HG03025 (cell line): ENCODE results near the gene PIK3R4.

Source experiments
- ATAC-seq: cut with Tn5 transposase; IDR thresholded peaks from one replicate; pipeline ENCODE4 v1.9.1; 2021; ENCODE audit warnings: mild to moderate bottlenecking, moderate library complexity; ENCODE audit not compliant: unreplicated experiment, low FRiP score

PIK3R4 gene

DNA sequence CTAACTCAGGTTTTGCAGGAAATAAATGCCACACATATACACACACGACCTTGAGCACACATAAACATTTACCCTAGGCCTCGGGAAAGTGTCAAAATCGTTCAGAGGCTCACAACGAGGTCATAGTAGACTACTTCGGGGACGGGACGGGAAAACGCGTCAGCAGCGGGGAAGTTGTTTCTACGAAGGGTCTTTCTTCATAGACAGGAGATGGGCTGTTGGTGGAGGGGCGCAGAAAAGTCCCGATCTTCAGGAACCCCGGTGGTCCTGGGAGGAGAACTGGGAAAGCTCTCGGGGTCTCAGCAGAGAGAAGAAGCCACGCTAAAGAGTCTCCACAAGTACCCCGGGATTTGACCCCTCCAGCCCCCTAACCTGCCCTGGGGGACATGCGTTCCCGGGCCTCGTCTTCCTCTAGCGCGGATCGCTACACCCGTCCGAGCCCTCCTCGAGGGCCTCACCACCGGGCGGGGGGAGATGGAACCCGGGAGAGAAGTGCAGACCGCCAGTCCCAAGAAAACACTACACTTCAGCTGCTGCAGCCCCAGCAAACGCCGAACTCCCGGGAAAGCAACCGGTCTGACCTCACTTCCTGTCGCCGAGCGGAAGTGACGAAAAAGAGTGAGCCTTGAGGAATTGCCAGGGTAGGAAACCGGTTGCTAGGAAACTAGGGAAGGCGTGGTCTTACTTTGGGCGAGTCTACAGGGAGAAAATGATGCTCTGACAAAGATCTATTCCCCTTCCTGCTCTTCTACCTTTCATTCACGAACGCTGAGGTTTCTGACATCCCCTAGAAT is at the start of gene PIK3R4:
TSS of gene PIK3R4 (minus strand) at position 584 of the 794 bp plus-strand sequence. CDS start 1,611 bp downstream, outside the sequence.
- ATAC-seq = peak; percentile 94

DNA sequence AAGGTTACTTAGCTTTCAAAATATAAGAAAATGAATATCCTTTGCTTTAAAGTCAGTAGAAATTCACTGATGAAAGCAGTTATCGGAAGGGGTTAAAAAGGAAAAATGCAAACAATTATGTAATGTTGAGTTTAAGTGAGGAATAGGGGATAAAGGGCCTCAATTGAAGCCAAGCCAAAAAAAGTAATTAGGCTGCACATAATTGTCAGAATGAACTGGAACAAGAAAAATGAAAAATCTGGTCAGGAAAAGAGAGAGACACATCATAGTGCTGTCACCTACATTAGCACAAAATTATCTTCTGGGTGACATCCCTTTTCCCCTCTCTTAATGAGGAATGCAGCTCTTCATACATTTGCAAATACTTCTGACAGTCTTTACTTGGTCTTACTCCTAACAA is 48.8 kb upstream of the PIK3R4 start:
- no peak for ATAC-seq

DNA sequence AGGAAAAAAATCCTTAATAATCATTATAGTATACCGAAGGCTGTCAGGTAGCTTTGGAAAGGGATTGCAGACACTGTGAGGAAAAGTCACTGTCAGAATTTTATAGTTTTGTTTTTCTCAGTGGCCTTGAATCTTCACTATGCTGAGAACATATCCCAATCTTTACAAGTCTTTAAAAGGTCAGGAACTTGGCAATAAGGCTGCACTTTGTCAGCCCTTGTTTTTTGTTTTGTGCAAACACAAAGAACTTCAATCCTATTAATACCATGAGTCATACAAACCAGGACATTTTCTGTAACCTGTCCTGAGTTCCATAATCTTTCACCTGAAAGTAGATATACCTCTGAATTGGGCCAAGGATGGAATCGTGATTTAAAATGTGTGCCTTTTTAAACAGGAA is 45.6 kb upstream of the PIK3R4 start:
- no peak for ATAC-seq

DNA sequence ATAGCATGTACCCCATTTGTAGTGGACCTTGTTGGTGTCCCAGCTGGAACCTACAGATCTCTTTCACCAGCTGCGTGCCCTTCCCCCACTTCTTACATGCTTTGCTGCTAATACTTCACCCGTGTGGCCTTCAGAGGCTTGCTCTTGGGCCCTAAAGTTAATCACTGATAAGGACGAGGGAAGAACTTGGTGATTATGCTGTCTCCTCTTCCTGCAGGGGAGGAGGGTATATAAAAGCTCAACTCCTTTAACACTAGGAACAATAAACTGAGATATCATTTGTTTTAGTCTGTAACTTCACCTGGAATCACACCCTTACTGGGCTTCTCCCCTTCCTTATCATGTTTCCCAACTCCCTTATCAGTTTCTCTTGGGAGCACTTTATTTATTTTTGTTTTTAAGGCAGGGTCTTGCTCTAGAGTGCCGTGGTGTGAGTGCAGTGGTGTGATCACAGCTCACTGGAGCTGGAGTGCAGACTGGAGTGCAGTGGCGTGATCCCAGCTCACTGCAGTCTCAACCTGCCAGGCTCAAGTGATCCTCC is 43.2 kb upstream of the PIK3R4 start:
- ATAC-seq = no peak

DNA sequence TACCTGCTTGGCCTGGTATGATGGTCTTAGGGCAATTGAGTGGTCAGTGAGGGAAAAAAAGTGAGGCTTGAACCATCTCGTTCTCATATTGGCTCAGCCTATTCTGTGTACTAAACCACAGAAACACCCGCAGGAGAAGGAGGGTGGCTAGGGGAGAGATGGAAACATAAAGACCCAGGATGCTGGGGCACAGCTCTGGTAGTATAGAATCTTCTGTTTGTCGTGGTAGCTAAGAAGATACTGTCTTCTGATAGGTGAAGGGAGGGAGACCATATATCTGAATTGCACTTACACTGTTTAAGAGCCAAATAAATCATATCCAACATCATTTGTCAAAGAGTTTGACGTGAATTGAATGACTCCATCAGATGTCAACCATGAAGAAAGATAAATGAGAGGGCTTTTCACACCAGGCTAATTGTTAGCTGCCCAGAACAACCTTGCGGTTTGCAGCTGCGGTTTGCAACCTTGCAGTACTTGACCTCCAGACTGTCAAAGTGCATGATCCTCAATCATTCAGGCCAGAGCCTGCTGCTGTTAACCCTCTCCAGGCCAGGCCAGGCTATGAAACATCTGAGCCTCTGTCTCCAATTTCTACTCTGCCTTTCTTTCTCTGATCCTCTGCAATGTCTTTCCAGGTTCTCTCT is 40.9 kb upstream of the PIK3R4 start:
- no peak for ATAC-seq

DNA sequence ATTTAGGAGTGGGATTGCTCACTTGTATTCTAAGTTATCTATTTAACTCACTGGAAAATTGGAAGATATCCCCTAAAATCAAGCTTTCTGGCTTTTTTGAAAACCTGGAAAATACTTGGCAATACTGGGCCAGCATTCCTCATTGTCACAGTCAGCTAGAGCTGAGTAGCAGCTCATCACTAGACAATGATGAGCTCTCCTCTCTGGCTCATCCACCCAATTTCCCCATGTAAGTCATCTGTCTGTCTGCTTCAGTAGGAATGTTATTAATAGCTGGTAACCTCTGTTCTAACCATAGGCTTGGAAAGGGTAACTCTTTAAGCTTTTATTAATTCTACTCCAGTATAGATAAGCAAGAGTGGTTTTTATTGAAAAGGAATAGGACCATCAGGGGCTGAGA is 39.7 kb upstream of the PIK3R4 start:
- ATAC-seq = no peak

DNA sequence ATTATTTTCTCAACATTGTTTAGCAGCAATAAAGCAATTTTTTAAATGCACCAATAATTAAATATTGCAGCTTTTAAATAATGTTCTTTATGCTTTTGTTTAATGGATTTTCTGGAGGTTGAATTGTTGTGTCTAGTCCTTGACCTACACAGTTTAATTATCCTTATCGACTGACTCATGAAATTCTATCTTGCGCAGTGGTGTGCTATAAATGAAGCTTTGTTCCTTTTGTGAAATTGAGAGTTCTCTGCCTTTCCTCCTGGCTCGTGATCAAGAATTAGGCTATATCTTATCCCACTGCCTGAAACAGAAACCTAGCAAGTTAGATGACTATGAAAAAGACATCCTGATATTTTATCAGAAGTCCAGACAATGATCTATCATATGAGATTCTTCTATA is 37.0 kb upstream of the PIK3R4 start:
- no peak for ATAC-seq

DNA sequence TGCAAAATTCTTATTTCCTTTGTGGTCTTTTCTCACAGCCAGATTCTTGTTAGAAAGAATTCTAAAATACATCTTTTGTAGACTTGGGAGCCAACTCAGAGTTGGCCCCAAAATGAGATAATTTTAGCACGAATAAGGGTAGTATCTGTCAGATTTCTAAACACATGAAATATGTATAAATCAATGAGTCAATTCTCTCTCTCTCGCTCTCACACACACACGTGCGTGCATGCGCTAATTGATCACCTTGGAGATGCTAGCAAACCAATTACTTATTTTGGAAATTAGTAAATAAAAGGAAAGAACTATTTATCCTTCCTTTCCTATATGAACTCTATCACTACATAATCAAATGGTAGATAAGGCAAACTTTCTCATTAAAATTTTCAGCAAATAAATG is 32.9 kb upstream of the PIK3R4 start:
- ATAC-seq = no peak

DNA sequence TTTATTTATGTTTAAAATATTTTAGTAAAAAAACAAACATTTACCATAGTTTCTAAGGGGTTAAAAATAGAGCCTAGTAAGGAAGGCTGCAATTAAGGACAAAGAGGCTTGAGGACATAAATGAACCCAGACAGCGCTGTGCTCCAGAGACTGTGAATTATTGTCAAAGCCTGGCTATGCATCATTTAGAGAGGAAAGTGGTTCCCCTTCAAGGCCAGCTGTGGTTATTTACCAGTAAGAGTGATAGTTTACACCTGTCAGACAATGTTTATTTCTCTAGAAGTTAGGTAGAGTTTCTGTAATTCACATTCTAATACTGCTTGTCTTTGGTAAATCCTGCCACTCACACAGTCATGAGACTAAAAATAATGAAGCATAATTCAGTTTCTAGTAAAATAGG is 32.4 kb upstream of the PIK3R4 start:
- ATAC-seq = no peak

DNA sequence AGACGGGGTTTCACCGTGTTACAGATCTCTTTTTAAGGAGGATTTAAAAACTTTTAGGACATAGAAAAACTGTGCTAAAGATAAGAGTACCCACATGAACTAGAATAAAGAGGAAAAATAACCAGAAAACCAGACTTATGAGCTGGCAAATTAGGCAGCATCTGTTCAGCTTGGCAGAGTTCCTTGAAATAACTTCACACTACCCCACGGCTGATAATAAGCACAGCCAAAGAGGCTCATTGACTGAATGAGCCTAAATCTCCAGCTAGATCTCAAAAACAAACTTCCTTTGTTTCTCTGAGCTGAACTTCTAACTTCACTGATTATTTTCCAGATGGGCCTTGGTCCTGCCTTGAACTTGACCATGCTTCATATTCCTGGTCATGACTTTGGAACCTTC is 26.7 kb upstream of the PIK3R4 start:
- ATAC-seq = no peak

DNA sequence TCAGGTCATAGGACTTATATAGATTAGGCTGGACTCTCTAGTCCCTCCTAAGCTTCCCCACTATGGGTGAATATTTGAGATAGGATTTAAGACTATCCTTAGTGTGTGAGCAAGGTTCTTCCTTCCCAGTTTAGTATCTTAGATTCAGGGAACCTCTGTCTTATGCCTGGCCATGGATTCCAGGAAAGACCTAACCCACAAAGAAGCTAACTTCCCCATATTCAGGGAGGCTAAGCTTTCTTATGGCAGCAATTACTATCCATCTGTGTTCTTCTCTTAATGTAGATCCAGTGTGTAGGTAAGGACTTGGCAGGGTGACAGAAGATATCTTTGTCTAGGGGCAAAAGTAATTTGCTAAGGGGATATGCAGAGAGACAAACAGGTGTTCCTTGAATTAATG is 25.5 kb upstream of the PIK3R4 start:
- ATAC-seq = no peak

DNA sequence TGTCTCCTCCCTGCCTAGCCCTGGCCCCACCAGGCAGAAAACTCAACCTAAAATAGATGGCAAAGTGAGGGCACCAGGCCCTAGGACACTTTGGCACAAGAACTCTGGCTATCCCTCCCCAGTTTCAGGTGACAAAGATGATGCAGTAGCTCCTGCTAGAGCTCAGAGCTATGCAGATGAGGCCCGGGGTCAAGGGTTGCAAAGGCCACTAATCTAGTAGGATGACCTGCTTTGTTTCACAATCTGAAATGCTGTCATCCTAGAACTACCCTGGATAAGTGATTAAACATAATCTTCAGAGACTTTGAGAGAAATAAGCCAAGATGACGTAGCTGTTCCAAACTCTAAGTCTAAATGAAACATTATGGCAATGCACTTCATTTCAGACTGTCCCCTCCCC is 24.0 kb upstream of the PIK3R4 start:
- no peak for ATAC-seq

DNA sequence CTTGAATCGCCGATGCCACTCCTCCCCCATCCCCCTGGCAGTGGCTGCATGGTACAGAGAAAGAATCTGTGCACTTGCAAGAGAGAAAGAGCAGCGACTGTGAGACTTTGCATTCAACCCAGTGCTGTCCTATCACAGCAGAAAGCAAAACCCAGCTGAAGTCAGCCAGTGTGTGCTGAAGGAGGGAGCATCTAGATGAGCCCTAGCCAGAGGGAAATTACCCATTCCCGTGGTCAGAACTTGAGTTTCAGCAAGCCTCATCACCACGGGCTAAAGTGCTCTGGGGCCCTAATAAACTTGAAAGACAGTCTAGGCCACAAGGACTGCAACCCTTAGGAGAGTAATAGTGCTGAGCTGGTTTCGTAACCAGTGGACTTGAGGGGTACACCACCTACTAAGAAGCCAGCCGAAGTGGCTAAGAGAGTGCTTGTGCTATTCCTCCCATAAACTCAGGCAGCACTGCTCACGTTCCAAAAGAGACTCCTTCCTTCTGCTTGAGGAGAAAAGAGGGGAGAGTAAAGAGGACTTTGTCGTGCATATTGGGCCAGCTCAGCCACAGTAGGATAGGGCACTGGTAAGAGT is 15.2 kb upstream of the PIK3R4 start:
- no peak for ATAC-seq

DNA sequence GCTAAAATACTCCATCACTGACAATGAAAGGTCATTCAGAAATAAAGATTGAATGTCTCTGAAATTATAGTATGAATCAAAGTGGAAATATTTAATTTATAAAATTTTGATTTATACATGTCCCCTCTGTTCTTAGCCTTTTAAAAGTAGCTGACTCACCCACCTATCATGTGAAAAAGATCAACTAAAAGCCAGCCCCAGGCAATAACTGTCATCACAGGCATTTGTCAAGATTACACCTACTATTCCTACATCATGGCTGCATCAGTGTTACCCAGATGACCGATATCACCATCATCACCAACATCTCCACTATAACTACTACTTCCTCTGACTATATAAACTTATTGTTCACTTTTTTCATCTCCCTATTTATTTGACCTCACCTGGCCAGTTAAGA is 14.3 kb upstream of the PIK3R4 start:
- no peak for ATAC-seq

DNA sequence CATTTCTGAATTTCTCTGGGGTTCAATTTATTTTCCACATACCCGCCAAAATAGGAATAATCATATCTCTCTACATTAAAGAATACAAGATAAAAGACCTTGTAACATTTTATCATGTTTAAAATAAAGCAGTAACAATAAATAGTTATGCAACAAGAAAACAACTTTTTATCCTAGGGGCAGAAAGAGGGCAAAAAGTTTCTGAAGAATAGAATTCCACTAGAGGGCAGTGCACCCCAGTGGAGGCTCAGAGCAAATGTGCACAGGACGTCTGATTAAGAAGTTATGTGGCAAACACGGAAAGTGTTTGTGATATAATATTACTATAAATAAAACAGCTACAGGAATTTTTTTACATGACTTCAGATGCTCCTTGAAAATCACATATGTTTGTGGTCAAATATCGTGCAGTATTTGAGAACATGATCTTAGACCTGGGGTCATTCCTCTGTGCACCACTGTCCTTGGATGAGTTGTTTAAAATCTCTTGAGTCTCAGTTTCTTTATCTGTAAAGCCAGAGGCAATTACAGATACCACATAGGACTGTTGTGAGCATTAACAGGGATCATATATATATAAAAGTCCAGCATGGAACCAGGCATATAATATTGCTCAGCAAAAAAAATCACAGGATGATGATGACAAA is 13.2 kb upstream of the PIK3R4 start:
- ATAC-seq = peak; percentile 69

DNA sequence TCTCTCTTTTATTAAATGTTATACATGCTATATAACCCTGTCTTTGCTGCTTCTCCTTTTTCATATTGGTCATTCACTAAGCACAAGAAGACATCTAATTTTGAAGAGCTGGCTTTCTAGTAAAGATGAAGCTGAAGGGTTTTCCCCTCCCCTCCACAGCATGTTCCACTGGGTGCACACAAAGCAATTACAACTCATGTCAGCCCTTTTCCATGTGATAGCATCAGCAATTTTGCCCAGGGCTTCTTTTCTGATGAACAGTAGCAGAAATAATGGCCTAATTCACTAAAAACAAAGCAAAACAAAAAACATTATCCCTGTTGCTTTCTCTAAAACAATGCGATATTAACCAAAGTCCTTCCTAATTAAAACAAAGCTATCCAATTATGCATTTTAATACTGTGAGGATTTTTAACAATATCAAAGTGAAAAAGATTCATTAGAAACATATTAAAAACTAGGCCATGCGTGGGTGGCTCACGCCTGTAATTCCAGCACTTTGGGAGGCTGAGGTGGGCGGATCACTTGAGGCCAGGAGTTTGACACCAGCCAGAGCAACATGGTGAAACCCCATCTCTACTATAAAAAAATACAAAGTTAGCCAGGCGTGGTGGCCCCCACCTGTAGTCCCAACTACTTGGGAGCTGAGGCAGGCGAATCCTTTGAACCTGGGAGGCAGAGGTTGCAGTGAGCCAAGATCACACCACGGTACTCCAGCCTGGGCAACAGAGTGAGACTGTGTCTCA is 12.2 kb upstream of the PIK3R4 start:
- no peak for ATAC-seq

DNA sequence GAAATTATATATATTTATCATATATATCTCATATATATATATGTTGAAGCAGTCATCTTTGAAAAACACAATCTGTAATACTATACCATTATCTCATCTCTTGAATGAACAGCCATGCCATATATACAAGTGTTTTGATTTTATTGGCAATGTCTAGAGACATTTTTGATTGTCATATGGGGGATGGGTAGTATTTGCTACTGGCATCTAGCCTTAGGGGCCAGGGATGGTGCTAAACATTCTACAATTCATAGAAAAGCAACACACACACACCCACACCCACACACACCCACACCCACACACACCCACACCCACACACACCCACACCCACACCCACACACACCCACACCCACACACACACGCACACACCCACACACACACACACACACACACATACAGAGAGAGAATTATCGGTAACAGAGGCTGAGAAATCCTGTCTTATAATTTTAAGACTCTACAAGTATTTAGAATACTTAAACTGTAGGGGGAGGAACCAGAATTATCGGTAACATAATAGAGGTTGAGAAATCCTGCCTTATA is 11.1 kb upstream of the PIK3R4 start:
- no peak for ATAC-seq

DNA sequence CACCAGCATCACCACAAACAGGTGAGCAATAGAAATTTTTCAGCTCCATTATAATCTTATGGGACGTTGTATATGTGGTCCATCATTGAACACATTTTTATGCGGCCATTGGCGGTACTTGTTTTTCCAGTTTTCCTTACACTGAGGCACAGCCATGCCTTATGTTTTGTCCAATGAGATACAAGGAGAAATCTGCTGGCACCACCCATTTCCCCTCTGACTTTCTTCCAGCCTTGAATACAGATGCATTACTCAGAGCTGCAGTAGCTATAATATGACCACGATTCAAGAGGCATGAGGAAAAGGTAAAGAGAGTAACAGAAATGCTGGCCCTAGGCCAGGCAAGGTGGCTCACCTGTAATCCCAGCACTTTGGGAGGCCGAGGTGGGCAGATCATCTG is 9.0 kb upstream of the PIK3R4 start:
- no peak for ATAC-seq

DNA sequence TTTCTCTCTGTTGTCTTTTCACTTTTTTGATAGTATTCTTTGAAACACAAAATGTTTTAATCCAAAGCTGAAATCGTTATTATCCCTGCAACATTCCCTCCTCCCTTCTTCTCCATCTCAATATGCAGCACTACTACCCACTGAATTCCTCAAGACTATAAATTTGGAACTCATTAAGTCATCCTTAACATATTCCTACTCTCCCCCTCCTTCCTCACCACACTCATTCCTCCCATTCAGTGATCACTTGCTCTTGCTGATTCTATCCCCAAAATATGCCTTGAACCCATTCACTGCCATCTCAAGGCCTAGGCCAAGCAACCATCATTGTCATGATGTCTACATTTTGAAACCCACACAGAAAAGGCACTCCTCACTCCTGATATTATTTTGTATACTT is 2.4 kb upstream of the PIK3R4 start:
- no peak for ATAC-seq

DNA sequence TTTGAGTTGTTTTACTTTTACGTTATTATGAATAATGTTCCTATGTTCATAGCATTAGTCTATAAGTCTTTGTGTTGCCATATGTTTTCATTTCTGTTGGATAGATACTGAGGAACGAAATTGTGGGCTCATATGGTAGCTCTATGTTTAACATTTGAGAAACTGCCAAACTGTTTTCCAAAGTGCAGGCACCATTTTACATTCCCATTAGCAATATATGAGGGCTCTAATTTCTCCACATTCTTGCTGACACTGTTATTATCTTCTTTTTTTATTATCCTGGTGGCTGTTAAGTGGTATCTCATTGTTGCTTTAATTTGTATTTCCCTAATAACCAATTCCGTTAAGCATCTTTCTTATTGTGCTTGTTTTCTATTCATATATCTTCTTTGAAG is 1.8 kb upstream of the PIK3R4 start:
- no peak for ATAC-seq
